Fibroblast of lung (primary cell): Measurements from ENCODE around the gene KCNA3. TPM values are rescaled to one million over a fixed set of nuclear protein-coding genes. Genes with fewer than 3 reads are reported as not detected.
A peak's percentile ranks its signal among the peaks of the same experiment; 100 is the strongest.

ENCODE experiments used
- DNase-seq, 2 donors: peaks; one replicate each; pipeline versions ENCODE4 v3.0.0 to v3.0.0-alpha.2; 2010; ENCODE audit warnings: low read depth in 2 of 2
- H2AFZ ChIP-seq: 2 replicates; pipeline ENCODE4 v1.5.1; 2012; ENCODE audit warnings: low read length, control low read depth, inconsistent platforms
- H3K27ac ChIP-seq: 2 replicates; pipeline ENCODE4 v1.5.1; 2011; ENCODE audit warnings: low read length, control low read depth; ENCODE audit not compliant: insufficient read depth
- H3K27me3 ChIP-seq: 2 replicates; pipeline ENCODE4 v1.5.1; 2011; ENCODE audit warnings: mild to moderate bottlenecking, low read length; ENCODE audit not compliant: control insufficient read depth, insufficient read depth
- H3K36me3 ChIP-seq: 2 replicates; pipeline ENCODE4 v1.5.1; 2011; ENCODE audit warnings: low read length; ENCODE audit not compliant: control insufficient read depth, insufficient read depth
- H3K4me1 ChIP-seq: 2 replicates; pipeline ENCODE4 v1.5.1; 2011; ENCODE audit warnings: low read length; ENCODE audit not compliant: control insufficient read depth, insufficient read depth; ENCODE audit errors: extremely low read depth
- H3K4me2 ChIP-seq: 2 replicates; pipeline ENCODE4 v1.5.1; 2011; ENCODE audit warnings: low read length, control low read depth; ENCODE audit not compliant: insufficient read depth; ENCODE audit errors: extremely low read depth
- H3K4me3 ChIP-seq, 4 experiments: fragments of 200-600 bp in 1 of 4; sonication (generic) in 1 of 4; replicated peaks in 1 of 4; 2 replicates each; pipeline ENCODE4 v1.5.1; 2011 to 2016; ENCODE audit warnings: low read length in 4 of 4, low read depth in 3 of 4, mild to moderate bottlenecking in 3 of 4, control low read depth in 2 of 4, inconsistent platforms in 1 of 4, mixed read lengths in 1 of 4; ENCODE audit not compliant: insufficient read depth in 1 of 4; ENCODE audit errors: control extremely low read depth in 1 of 4
- H3K79me2 ChIP-seq: 2 replicates; pipeline ENCODE4 v1.5.1; 2012; ENCODE audit warnings: mild to moderate bottlenecking, low read length, inconsistent platforms; ENCODE audit not compliant: control insufficient read depth, insufficient read depth
- H3K9ac ChIP-seq: 2 replicates; pipeline ENCODE4 v1.5.1; 2011; ENCODE audit warnings: mild to moderate bottlenecking, low read length, control low read depth; ENCODE audit not compliant: insufficient read depth
- H3K9me3 ChIP-seq: 2 replicates; pipeline ENCODE4 v1.5.1; 2012; ENCODE audit warnings: low read depth, low read length; ENCODE audit not compliant: control insufficient read depth, insufficient read depth
- H4K20me1 ChIP-seq: 2 replicates; pipeline ENCODE4 v1.5.1; 2011; ENCODE audit warnings: low read length; ENCODE audit not compliant: control insufficient read depth, insufficient read depth; ENCODE audit errors: extremely low read depth
- CTCF ChIP-seq, 2 donors: IDR thresholded peaks in 1 of 2; conservative IDR thresholded peaks in 1 of 2; 1 replicate in 1 of 2; 2 replicates in 1 of 2; pipeline ENCODE4 v1.5.1; 2011 to 2012; ENCODE audit warnings: low read length in 2 of 2, control low read depth in 1 of 2, inconsistent platforms in 1 of 2, low read depth in 1 of 2, mild to moderate bottlenecking in 1 of 2
- EZH2 ChIP-seq: IDR thresholded peaks from 2 replicates; pipeline ENCODE4 v1.5.1; 2012; ENCODE audit warnings: low read length, control low read depth, mild to moderate bottlenecking; ENCODE audit errors: missing control alignments
- polyA plus RNA-seq, 2 donors: library from polyadenylated mRNA; depleted of rRNA in 1 of 2; stranded (reverse) in 1 of 2; unstranded in 1 of 2; fragments of >200 nt; gene quantifications; 2 replicates each; pipeline ENCODE4 v1.2.1, GENCODE V29; 2011 to 2012; ENCODE audit warnings: missing spikeins in 1 of 2
- total RNA-seq: library from RNA; depleted of rRNA; stranded (reverse); fragments of >200 nt; gene quantifications from 2 replicates; pipeline ENCODE4 v1.2.1, GENCODE V29; 2014

The KCNA3 gene
- total and polyA plus RNA-seq, 2 donors (not counting 1 experiment from before 2014, with no cell fraction given): 2.7 to 5.6 TPM

- H4K20me1 ChIP-seq: no peaks in the 10 kb centered on the region
- DNase-seq: no peak
- H3K27me3 ChIP-seq: no peaks in the 10 kb centered on the region
- peaks cover 12% of the 10 kb centered on the region for H3K4me1 ChIP-seq
- H3K9me3 ChIP-seq: no peaks in the 10 kb centered on the region
- H2AFZ ChIP-seq: no peak overlapping the region
- H3K79me2 ChIP-seq: peaks cover 8% of the 10 kb centered on the region
- no peaks in the 10 kb centered on the region for H3K36me3 ChIP-seq
- H3K4me3 ChIP-seq: peak overlapping the region in 3 of 4 experiments; percentile 29 to 51 (median 35)
- H3K27ac ChIP-seq: peak overlapping the region; percentile 58
- no peak overlapping the region for H3K9ac ChIP-seq
- TF ChIP-seq CTCF (conservative IDR thresholded peaks at IDR 0.05 in 1 of 2, IDR thresholded peaks at IDR 0.05 in 1 of 2; ENCODE audit: low read depth in 1 of 2, low read length in 2 of 2): no peak
- TF ChIP-seq EZH2: no peak
- peak overlapping the region; percentile 84 for H3K4me2 ChIP-seq
Observed at GRCh38 chr1:110673197-110673701, 1.5 kb downstream of the KCNA3 start.

- no peak for DNase-seq
- Histone ChIP-seq H3K27me3 (no peaks in the 10 kb centered on the region), H3K4me1 (peaks cover 12% of the 10 kb centered on the region), H3K36me3 (no peaks in the 10 kb centered on the region), H2AFZ (no peak overlapping the region), H4K20me1 (no peaks in the 10 kb centered on the region), H3K4me3 (peak overlapping the region; percentile 9 to 51 (median 32)), H3K79me2 (peaks cover 8% of the 10 kb centered on the region), H3K27ac (peak overlapping the region; percentile 58), H3K9ac (no peak overlapping the region), H3K4me2 (peak overlapping the region; percentile 71), H3K9me3 (no peaks in the 10 kb centered on the region)
- TF ChIP-seq EZH2 (peak; percentile 37), CTCF (conservative IDR thresholded peaks at IDR 0.05 in 1 of 2, IDR thresholded peaks at IDR 0.05 in 1 of 2; ENCODE audit: low read depth in 1 of 2, low read length in 2 of 2) (no peak)
Observed at GRCh38 chr1:110672753-110673108, 2.0 kb downstream of the KCNA3 start.

DNA sequence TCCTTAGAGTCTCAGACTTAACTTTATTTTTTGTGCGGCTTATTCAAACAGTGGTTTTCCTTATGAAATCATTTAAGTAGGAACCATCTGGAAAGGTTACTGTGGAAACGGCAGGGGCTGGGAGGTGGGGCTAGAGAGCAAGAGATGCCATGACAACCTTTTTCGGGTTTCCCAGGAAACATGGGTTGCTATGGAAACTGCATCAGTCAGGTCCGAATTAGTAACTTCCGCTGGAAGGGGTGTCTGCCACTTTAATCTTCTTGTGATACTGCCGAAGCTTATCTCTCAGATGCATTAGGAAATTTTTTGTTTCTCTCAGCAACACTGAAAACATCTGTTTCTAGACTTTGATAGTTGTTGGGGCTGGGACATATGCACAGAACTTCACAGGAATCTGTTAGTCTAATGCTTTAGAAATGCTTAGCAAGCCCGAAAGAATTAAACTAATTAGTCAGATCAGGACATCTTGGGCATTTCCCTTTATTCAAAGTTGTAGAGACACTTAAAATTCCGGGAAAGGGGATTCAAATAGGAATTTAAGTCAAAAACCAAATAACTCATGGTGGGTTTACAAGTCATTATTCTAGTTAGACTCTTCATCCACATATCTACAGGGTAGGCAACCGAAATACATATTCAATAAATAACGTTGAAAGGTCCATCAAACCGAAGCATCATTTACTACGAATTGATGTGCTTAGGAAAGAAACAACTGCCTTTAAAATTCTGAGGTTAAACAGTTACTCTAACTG lies 2.6 kb downstream of the KCNA3 start:
- Histone ChIP-seq H3K27me3 (no peaks in the 10 kb centered on the region), H3K79me2 (peaks cover 8% of the 10 kb centered on the region), H3K4me1 (peaks cover 12% of the 10 kb centered on the region), H3K9me3 (no peaks in the 10 kb centered on the region), H3K9ac (peak overlapping the region; percentile 16), H3K27ac (peak overlapping the region; percentile 58), H3K4me2 (peak overlapping the region; percentile 84), H3K4me3 (peak overlapping the region; percentile 9 to 51 (median 32)), H3K36me3 (no peaks in the 10 kb centered on the region), H2AFZ (no peak overlapping the region), H4K20me1 (no peaks in the 10 kb centered on the region)
- TF ChIP-seq CTCF (conservative IDR thresholded peaks at IDR 0.05 in 1 of 2, IDR thresholded peaks at IDR 0.05 in 1 of 2; ENCODE audit: low read depth in 1 of 2, low read length in 2 of 2) (no peak), EZH2 (no peak)
- peak in 1 of 2 donors; percentile 57 for DNase-seq
